Measurements from ENCODE around the gene DBR1.

Gene DBR1

GRCh38 chr3:138125548-138126221 is 49.0 kb downstream of the DBR1 start:
- DNase-seq (ENCODE audit: low spot score) (no peak), FAIRE-seq (no peak)

- DNase-seq (ENCODE audit: low spot score) (no peak), FAIRE-seq (no peak)
These were observed 49.9 kb downstream of the DBR1 start for GRCh38 chr3:138124706-138125355.

- no peak for FAIRE-seq
These were observed 50.5 kb downstream of the DBR1 start for GRCh38 chr3:138124188-138124587.

GRCh38 chr3:138119423-138119766 is 55.3 kb downstream of the DBR1 start:
- FAIRE-seq (no peak), DNase-seq (ENCODE audit: low spot score) (no peak)

More at GRCh38 chr3:138124188-138124587, 50.5 kb downstream of the DBR1 start:
- no peak for DNase-seq (ENCODE audit: low spot score)

GRCh38 chr3:138118612-138119422 is 55.9 kb downstream of the DBR1 start:
- FAIRE-seq (no peak), DNase-seq (ENCODE audit: low spot score) (peak; percentile 68)

DNA sequence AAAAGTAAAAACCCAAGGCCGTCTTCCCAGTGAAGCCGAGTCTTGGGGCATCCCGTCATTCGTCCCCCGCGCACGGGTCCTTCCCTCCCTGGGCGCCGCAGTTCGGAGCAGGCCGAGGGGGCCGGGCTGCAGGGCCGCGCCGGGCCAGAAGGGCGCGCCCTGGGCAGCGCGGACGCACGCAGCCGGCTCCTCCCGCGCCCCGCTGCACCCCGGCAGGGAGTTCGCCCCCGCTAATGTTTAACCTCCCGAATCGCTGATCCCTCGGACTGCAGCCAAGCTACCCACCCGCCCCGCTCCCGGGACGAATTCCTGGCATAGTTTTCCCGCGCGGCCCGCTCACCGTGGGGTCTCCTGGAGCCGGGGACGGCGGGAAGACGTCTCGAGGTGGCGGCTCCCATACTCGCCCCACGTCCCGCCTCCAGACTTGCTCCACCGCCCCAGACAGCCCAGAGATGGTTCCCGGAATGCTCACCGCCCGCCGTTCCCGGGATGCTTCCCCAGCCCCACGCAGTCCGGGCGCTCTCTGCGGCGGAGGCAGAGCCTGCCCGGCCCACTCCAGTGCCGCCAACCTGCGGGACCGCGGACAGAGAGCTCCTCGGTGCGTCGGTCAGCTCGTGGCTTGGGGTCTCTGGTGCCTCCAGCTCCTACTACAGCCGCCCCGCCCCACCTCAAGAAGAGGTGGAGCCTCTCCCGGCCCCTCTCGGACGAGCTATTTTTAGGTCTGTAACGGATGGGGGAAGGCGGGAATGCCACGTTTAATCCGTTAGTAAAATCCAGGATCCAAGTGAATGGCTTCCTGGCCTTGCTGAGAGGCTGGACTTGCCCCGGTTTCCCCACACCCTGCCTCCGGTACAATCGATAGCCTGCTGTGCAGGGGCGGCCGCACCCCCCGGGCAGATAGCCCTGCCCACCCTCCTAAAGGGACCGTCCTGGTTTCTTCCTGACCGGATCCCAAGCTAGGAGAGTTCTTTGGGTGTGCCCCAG is 59.4 kb downstream of the DBR1 start, which contains the start of gene DZIP1L:
Gene DZIP1L (minus strand): TSS at position 621 of the 984 bp plus-strand sequence. CDS start 11,637 bp downstream, outside the sequence.
- peak; percentile 79 for DNase-seq (ENCODE audit: low spot score)
- FAIRE-seq = no peak

GRCh38 chr3:138114431-138114918 is 60.2 kb downstream of the DBR1 start:
- no peak for FAIRE-seq
- DNase-seq (ENCODE audit: low spot score) = no peak

DNA sequence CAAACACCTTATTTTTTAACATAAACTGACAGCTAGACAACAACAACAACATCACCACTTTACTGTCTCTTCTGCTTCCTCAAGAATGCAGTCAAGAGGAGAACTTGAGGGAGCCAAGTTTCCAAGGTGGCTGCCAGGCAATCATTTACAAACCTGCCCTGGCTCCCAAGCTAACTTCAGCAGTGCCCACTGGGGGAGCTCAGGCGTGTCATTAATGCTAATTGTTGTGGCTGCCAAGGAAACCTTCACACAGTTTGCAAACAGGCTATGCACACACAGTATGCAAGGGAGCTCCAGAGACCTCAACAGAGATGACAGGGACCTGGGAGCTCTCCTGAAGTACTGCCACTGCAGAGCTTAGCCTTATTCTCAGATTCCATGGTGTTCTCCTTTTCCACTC is 61.4 kb downstream of the DBR1 start:
- FAIRE-seq = no peak

DNA sequence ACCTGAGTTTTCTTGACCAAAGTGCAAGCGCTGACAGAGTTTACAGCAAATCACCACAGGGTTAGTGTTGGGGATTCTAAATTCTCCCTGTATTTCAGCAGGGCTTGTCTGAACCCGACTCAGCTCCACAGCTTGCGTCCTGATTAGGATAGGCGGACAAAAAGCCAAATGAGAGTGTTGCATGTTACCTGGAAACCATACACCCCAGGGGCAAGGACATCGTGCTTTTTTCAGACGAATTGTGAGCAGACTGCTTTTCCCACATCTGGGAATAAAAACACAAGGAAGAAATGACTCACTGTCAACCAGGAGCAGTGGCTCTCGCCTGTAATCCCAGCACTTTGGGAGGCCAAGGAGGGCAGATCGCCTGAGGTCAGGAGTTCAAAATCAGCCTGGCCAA is 62.4 kb downstream of the DBR1 start:
- no peak for FAIRE-seq
- no peak for DNase-seq (ENCODE audit: low spot score)

More for the DNA sequence above, 61.4 kb downstream of the DBR1 start:
- DNase-seq (ENCODE audit: low spot score) = no peak

Measured in urothelium cell line (cell line).